IPS-11a (cell line): ENCODE measurements around the gene TTC39A.

Experiments used
- H3K4me3 ChIP-seq: one replicate; pipeline ENCODE4 v1.5.1; 2013; ENCODE audit warnings: low read depth, low read length, control low read depth

The TTC39A gene

DNA sequence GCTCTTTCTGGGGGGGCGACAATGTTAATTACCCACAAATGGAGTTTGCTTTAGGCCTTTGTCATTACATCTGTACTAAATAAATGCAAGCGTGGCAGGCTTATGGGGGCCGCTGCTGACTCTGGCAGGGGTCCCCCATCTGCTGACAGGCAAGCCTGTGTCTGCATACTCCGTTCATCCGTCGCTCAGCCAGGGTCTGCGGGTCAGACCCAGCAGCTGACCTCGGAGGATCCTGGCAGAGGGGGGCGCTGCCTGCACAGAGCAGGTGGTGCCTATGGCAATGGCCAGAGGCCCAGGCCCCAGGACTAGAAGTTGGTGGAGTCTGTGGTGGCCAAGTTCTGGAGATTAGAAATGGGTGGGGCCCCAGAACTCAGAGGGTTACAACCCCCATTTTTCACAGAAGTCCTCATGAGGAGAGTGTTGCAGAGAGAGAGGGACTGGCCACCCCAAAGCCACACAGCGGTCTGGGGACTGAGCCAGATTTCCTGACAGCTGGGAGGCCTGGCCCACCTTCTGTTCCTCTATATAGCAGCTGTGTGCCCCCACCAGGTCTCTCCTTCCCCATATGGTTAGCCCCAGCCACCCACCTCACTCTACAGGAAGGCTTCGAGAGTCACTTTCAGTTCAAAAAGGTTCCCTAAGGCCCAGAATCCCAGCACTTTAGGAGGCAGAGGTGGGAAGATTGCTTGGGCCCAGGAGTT, 31.0 kb downstream of the TTC39A start:
- H3K4me3 ChIP-seq = no peak overlapping the region

GRCh38 chr1:51298322-51298705, 32.0 kb downstream of the TTC39A start:
- no peak overlapping the region for H3K4me3 ChIP-seq

DNA sequence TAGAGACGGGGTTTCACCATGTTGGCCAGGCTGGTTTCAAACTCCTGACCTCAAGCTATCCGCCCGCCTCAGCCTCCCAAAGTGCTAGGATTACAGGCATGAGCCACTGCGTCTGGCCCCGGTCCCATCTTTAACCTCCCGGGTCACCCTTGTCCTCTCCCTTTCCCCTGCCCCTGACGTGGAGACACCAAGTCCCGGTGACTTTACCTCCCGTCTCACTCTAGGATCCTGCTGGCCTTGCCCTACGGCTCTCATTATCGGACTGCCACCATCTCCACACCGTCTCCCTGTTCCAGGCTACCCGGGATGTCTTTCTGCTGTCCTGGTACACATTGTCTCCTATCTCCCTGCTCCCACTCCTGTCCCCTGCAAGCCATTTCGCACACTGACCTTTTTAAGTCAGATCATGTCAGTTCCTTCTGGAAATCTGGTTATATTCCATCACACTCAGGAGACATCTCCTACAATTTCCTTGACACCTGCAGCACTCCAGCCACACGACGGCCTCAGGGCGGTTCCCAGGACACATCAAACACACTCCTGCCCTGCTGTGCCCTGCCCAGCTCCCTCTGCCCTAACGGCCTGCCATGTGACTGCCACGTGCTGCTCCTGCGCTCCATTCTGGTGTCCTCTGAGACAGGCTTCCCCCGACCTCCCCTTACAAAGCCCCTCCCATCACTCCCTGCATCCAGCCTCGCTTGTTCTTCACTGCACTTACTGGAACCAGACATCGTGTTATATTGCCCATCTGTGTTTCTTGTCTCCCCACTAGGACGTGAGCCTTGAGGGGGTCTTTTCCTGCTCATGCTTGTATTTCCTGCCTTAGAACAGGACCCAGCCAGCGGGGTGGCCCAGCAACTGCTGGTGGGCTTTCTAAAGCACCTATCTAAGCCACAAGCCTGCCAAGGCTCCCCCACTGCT, 32.7 kb downstream of the TTC39A start:
- no peak overlapping the region for H3K4me3 ChIP-seq

DNA sequence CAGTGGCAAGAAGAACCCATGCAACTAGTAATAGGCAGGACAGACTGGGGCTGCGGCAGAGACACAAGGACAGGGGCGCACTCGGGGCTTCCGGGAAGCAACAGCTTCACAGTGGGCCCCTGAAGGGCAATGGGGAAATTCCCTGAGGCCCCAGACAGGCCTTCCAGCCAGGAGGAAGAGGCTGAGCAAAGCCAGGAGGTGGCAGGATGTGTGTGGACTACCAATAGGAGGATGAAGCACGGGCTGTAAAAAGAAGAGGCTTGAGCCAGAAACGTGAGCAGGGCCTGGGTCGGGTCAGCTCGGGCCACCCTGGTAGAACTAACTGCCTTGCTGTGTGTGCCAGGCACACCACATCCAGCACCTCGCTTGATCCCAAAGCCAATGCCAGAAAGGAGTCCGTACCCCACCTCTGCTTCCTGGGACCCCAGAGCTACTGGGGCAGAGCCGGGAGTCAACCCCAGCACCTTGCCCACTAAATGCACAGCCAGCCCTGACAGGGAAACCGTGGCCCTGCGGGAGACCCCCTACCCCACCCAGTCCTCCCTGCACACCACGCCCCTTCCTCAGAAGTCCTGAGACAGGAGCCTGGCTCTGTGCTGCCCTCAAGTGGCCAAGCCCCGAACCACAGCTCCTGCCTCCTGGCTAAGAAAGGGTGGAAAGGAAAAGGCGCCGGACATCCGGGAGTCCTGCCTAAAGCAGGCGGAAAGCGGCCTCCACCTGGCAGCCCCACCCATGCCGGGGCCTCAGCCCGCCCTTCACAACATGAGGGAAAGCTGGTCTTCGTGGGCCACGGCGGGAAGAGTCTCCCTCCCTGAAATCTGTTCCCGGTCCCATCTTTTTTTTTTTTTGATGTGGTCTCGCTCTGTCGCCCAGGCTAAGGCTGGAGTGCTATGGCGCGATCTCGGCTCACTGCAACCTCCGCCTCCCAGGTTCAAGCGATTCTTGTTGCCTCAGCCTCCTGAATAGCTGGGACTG, 33.7 kb downstream of the TTC39A start:
- H3K4me3 ChIP-seq = no peak overlapping the region

DNA sequence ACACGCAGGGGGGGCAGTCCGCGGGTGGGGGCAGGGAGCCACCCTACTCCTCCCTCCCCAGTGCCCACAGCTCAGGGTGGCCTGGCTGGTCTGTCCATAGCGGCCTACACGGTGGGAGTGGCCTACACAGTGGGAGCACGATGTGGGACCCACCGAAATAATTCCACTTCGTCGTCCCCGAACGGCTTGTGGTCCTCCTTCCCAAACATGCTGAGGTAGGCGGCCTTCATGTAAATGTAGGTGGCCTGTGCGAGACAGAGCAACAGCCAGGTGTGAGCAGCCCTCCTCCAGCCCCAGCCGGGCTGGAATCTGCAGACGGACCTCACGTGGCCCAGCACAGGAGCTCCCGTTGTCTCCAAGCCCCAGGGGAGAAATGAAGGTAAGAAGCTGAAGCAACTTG, 34.4 kb downstream of the TTC39A start:
- H3K4me3 ChIP-seq = no peak overlapping the region

- H3K4me3 ChIP-seq = no peak overlapping the region
These were observed 35.7 kb downstream of the TTC39A start for GRCh38 chr1:51294566-51295184.

- H3K4me3 ChIP-seq = no peak overlapping the region
These were observed 36.4 kb downstream of the TTC39A start for GRCh38 chr1:51293898-51294515.

GRCh38 chr1:51290489-51290847, 39.9 kb downstream of the TTC39A start:
- H3K4me3 ChIP-seq = no peak overlapping the region

GRCh38 chr1:51289676-51290488, 40.5 kb downstream of the TTC39A start:
- no peak overlapping the region for H3K4me3 ChIP-seq

GRCh38 chr1:51288578-51288977, 41.8 kb downstream of the TTC39A start:
- no peak overlapping the region for H3K4me3 ChIP-seq

GRCh38 chr1:51287966-51288365, 42.4 kb downstream of the TTC39A start:
- no peak overlapping the region for H3K4me3 ChIP-seq

DNA sequence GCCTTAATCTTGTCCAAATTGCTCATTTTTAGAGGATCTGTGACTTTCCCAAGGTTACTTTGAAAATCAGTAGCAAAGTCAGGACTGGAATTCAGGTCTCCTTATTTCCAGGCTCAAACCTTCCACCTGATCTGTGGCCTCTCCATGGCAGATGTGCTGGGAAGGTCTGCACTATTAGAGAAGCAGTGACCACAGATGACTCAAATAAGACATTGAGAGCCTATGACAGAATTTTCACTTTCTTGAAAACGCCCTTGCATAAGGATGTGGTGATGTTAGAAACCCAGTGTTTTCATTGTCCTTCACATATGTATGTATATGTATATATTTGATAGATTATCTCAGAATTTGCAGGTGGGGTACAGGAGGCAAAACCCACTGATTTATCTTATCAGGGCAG, 45.3 kb downstream of the TTC39A start:
- H3K4me3 ChIP-seq = no peak overlapping the region

DNA sequence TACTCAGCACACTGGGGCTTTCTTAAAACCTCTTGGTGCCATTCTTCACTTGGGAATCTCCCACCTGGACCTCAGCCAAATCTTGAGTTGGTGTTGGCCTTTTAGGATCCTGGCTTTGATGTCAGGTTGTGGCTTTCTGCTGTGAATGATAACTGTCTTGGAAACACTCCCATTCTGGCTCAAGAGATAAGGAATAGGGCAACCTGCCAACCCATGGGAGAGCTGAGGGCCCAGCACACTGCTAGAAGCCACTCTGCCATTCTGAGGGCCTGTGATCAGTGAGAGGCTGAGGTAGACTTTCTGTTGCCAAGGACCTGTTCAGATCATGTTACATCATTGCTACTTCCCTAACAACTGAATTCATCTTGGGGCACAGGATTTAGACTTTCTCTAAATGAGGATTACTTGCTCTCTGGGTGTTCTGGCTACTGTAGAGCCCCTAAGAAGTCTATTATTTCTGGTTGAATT, 45.8 kb downstream of the TTC39A start:
- no peak overlapping the region for H3K4me3 ChIP-seq

DNA sequence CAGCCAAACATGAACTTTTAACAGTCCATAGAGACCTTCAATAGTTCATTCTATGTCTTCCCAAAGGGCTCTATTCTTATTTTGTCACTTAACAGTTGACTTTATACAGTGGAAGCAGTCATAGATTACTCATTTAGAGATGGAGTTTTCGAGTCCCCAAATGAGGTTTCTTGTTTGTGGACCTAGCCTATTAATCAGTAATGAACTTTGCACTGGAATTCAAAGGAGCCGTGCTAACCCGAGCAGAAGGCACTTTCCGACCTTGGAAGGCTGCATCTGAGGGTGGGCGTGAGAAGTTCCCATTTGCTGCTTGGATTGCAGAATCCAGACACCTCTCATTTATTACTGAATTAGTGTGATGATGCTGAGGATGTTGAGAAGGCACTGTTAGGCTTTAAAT, 46.4 kb downstream of the TTC39A start:
- H3K4me3 ChIP-seq = no peak overlapping the region

- no peak overlapping the region for H3K4me3 ChIP-seq
These were observed 47.8 kb downstream of the TTC39A start for GRCh38 chr1:51282605-51283004.

- no peak overlapping the region for H3K4me3 ChIP-seq
These were observed 48.6 kb downstream of the TTC39A start for GRCh38 chr1:51281807-51282206.

- H3K4me3 ChIP-seq = no peak overlapping the region
These were observed 49.9 kb downstream of the TTC39A start for GRCh38 chr1:51280321-51280978.

DNA sequence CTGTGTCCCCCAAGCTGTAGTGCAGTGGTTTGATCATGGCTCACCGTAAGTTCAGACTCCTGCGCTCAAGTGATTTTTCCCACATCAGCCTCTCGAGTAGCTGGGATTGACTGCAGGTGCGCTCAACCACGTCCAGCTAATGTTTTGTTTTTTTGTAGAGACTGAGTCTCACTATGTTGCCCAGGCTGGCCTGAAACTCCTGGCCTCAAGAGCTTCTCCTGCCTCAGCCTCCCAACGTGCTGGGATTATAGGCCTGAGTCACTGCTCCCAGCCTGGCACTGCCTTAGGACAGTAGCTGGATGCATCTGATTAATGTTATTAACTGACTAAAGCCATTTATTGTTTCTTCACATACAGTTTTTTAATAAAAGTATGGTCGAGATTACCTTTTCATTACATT, 54.1 kb downstream of the TTC39A start:
- no peak overlapping the region for H3K4me3 ChIP-seq

DNA sequence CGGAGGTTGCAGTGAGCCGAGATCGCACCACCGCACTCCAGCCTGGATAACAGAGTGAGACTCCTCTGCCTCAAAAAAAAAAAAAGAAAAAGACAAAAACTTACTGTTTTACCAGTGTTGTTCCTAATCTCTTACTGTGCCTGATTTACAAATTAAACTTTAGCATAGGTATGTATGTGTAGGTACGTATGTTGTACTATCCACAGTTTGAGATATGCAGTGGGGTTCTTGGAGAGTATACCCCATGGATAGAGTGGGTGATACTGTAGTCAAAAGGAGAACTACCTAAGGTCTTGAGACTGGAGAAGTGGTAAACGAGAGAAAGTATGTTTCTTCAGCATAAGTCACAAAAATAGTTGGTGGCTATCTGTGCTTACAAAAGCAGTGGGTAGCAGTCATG, 55.7 kb downstream of the TTC39A start:
- no peak overlapping the region for H3K4me3 ChIP-seq
